Breast epithelium (tissue), 3 donors: ENCODE measurements around the gene KCNH3.

Experiments used
- CTCF ChIP-seq, 3 donors: fragments of 450-650 bp; IDR thresholded peaks; one replicate each; pipeline ENCODE4 v1.5.1; 2016 to 2017; ENCODE audit warnings: antibody characterized with exemption in 3 of 3, mild to moderate bottlenecking in 3 of 3, moderate library complexity in 3 of 3
- POLR2AphosphoS5 ChIP-seq, 3 donors: sonication (generic); formaldehyde crosslinking; IDR thresholded peaks; one replicate each; pipeline ENCODE4 v1.6.1; 2017; ENCODE audit warnings: antibody characterized with exemption in 3 of 3

GRCh38 chr12:49535921-49536525 lies 2.8 kb upstream of the KCNH3 start:
- TF ChIP-seq POLR2AphosphoS5 (IDR thresholded peaks at IDR 0.05) (no peak), CTCF (IDR thresholded peaks at IDR 0.05) (no peak)
